Tibial nerve (tissue), 4 donors: ENCODE results near the gene TIMM9.

Experiments
- EP300 ChIP-seq, 2 donors: sonication (generic); formaldehyde crosslinking; IDR thresholded peaks; one replicate each; pipeline ENCODE4 v1.6.1; 2017; ENCODE audit warnings: antibody characterized with exemption in 2 of 2, mild to moderate bottlenecking in 1 of 2
- POLR2A ChIP-seq, 2 donors: fragments of 450-650 bp; IDR thresholded peaks; one replicate each; pipeline ENCODE4 v1.6.1; 2017; ENCODE audit warnings: antibody characterized with exemption in 2 of 2, mild to moderate bottlenecking in 2 of 2, moderate library complexity in 2 of 2
- TF ChIP-seq, protein P1 (sequence below), 5 experiments: fragments of 200-600 bp in 3 of 5; fragments of 450-650 bp in 2 of 5; sonication (generic) in 3 of 5; IDR thresholded peaks; one replicate each; pipeline ENCODE4 v1.5.1; 2016 to 2019; ENCODE audit warnings: antibody characterized with exemption in 5 of 5, mild to moderate bottlenecking in 3 of 5, moderate library complexity in 2 of 5

DNA sequence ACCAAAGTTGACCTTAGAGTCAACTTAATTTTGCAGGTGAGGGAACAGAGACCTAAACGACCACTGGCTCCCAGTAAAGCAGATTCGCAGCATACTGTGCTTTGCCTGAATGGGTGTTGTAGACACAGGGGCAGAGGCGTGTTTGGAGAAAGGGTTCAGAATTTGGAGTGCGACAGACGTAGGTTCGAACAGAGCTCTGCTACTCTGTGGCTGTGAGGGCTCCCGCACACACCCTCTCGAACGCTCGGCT is 31.8 kb downstream of the TIMM9 start:
- TF ChIP-seq, protein P1, sequence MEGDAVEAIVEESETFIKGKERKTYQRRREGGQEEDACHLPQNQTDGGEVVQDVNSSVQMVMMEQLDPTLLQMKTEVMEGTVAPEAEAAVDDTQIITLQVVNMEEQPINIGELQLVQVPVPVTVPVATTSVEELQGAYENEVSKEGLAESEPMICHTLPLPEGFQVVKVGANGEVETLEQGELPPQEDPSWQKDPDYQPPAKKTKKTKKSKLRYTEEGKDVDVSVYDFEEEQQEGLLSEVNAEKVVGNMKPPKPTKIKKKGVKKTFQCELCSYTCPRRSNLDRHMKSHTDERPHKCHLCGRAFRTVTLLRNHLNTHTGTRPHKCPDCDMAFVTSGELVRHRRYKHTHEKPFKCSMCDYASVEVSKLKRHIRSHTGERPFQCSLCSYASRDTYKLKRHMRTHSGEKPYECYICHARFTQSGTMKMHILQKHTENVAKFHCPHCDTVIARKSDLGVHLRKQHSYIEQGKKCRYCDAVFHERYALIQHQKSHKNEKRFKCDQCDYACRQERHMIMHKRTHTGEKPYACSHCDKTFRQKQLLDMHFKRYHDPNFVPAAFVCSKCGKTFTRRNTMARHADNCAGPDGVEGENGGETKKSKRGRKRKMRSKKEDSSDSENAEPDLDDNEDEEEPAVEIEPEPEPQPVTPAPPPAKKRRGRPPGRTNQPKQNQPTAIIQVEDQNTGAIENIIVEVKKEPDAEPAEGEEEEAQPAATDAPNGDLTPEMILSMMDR (IDR thresholded peaks at IDR 0.05) = no peak
- TF ChIP-seq POLR2A (IDR thresholded peaks at IDR 0.05) = no peak
- no peak for TF ChIP-seq EP300 (IDR thresholded peaks at IDR 0.05)
